ENCODE data around the gene NTN5. TPM values are rescaled to one million over a fixed set of nuclear protein-coding genes. Genes with fewer than 3 reads are reported as not detected.

NTN5 gene
- total RNA-seq, 6 donors from 2014 or later: 0.57 to 3.1 (median 1.0) TPM; not detected in 1

GRCh38 chr19:48668332-48668731 lies 4.5 kb downstream of the NTN5 start:
- no peak for ATAC-seq (ENCODE audit: low FRiP score in 2 of 2)
- Histone ChIP-seq H3K27me3 (no peaks in the 10 kb centered on the region), H3K4me3 (no peak overlapping the region), H3K9me3 (no peaks in the 10 kb centered on the region), H3K36me3 (no peaks in the 10 kb centered on the region), H3K27ac (no peak overlapping the region), H3K4me1 (no peaks in the 10 kb centered on the region)
- no peak for TF ChIP-seq EP300 (IDR thresholded peaks at IDR 0.05)
- no peak for TF ChIP-seq POLR2AphosphoS5 (IDR thresholded peaks at IDR 0.05)
- TF ChIP-seq CTCF (IDR thresholded peaks at IDR 0.05): no peak
- TF ChIP-seq POLR2A (IDR thresholded peaks at IDR 0.05): no peak
- DNase-seq: no peak
- WGBS, 2 donors: 84 to 92% methylated on average over 3 of the region's 3 CpGs

- Histone ChIP-seq H3K27ac (no peak overlapping the region), H3K27me3 (no peaks in the 10 kb centered on the region), H3K4me3 (no peak overlapping the region), H3K36me3 (no peaks in the 10 kb centered on the region), H3K9me3 (no peaks in the 10 kb centered on the region), H3K4me1 (peaks cover 4 to 10% (median 5%) of the 10 kb centered on the region in 4 donors)
- TF ChIP-seq EP300 (IDR thresholded peaks at IDR 0.05) (no peak), CTCF (IDR thresholded peaks at IDR 0.05) (no peak), POLR2AphosphoS5 (IDR thresholded peaks at IDR 0.05) (no peak), POLR2A (IDR thresholded peaks at IDR 0.05) (no peak)
- 90% methylated on average over 6 of the region's 6 CpGs for WGBS, 2 donors
- no peak for ATAC-seq (ENCODE audit: low FRiP score in 2 of 2)
- DNase-seq: no peak
These were observed 7.0 kb downstream of the NTN5 start for GRCh38 chr19:48665786-48666185.

- Histone ChIP-seq H3K27me3 (no peaks in the 10 kb centered on the region), H3K36me3 (no peaks in the 10 kb centered on the region), H3K4me3 (no peak overlapping the region), H3K4me1 (peaks cover 7 to 15% (median 12%) of the 10 kb centered on the region in 4 donors), H3K9me3 (no peaks in the 10 kb centered on the region), H3K27ac (no peak overlapping the region)
- no peak for TF ChIP-seq POLR2AphosphoS5 (IDR thresholded peaks at IDR 0.05)
- TF ChIP-seq EP300 (IDR thresholded peaks at IDR 0.05): no peak
- no peak for TF ChIP-seq CTCF (IDR thresholded peaks at IDR 0.05)
- TF ChIP-seq POLR2A (IDR thresholded peaks at IDR 0.05): no peak
- ATAC-seq (ENCODE audit: low FRiP score in 2 of 2): no peak
- 86 to 93% methylated on average over 3 to 9 of the region's 14 CpGs for WGBS, 2 donors
- peak in 1 of 2 donors; percentile 66 for DNase-seq
These were observed 8.3 kb downstream of the NTN5 start for GRCh38 chr19:48664476-48664875.

- DNase-seq (no peak), ATAC-seq (ENCODE audit: low FRiP score in 2 of 2) (no peak)
- H3K27me3 ChIP-seq: no peaks in the 10 kb centered on the region
- H3K4me3 ChIP-seq: no peak overlapping the region
- H3K9me3 ChIP-seq: no peaks in the 10 kb centered on the region
- WGBS, 2 donors: 92 to 100% methylated on average over 1 to 4 of the region's 4 CpGs
- no peak overlapping the region for H3K27ac ChIP-seq
- TF ChIP-seq POLR2AphosphoS5 (IDR thresholded peaks at IDR 0.05): no peak
- no peak for TF ChIP-seq POLR2A (IDR thresholded peaks at IDR 0.05)
- no peak for TF ChIP-seq EP300 (IDR thresholded peaks at IDR 0.05)
- TF ChIP-seq CTCF (IDR thresholded peaks at IDR 0.05): no peak
- H3K4me1 ChIP-seq: peaks cover 7 to 15% (median 12%) of the 10 kb centered on the region in 4 donors
- no peaks in the 10 kb centered on the region for H3K36me3 ChIP-seq
These were observed 9.2 kb downstream of the NTN5 start for GRCh38 chr19:48663667-48664066.

GRCh38 chr19:48661711-48662090 lies 11.1 kb downstream of the NTN5 start:
- no peak for TF ChIP-seq POLR2AphosphoS5 (IDR thresholded peaks at IDR 0.05)
- no peak for TF ChIP-seq POLR2A (IDR thresholded peaks at IDR 0.05)
- TF ChIP-seq EP300 (IDR thresholded peaks at IDR 0.05): no peak
- TF ChIP-seq CTCF (IDR thresholded peaks at IDR 0.05): no peak
- H3K9me3 ChIP-seq: no peaks in the 10 kb centered on the region
- peak in 1 of 2 donors; percentile 86 for DNase-seq
- 96% methylated on average over 38 to 46 of the region's 50 CpGs for WGBS, 2 donors
- no peaks in the 10 kb centered on the region for H3K36me3 ChIP-seq
- peak overlapping the region in 1 of 4 donors; percentile 80 for H3K27ac ChIP-seq
- no peak overlapping the region for H3K4me3 ChIP-seq
- ATAC-seq (ENCODE audit: low FRiP score in 2 of 2): no peak
- peaks cover 7 to 15% (median 12%) of the 10 kb centered on the region in 4 donors for H3K4me1 ChIP-seq
- H3K27me3 ChIP-seq: no peaks in the 10 kb centered on the region

All from upper lobe of left lung (tissue), 6 donors.